GM23338 (cell line): Measurements from ENCODE around the gene LAMC3. TPM values are rescaled to one million over a fixed set of nuclear protein-coding genes. Genes with fewer than 3 reads are reported as not detected.

ENCODE experiments used
- ATAC-seq: fragments of 200-7000 bp; cut with Tn5 transposase; 3 replicates; pipeline ENCODE4 v1.9.1; 2020
- DNase-seq: peaks from one replicate; pipeline ENCODE4 v3.0.0-alpha.2; 2015; ENCODE audit warnings: low spot score
- H2AFZ ChIP-seq: fragments of 200-600 bp; sonication (generic); 2 replicates; pipeline ENCODE4 v1.8.0; 2016; ENCODE audit warnings: antibody characterized with exemption, mild to moderate bottlenecking, moderate library complexity
- H3F3A ChIP-seq: fragments of 200-600 bp; sonication (generic); replicated peaks from 2 replicates; pipeline ENCODE4 v1.8.0; 2017; ENCODE audit warnings: antibody characterized with exemption, mixed run types, low read depth
- H3K27ac ChIP-seq: fragments of 200-600 bp; sonication (generic); 2 replicates; pipeline ENCODE4 v1.6.1; 2016; ENCODE audit warnings: low read depth
- H3K27me3 ChIP-seq: fragments of 200-600 bp; sonication (generic); 2 replicates; pipeline ENCODE4 v1.8.0; 2016; ENCODE audit warnings: mild to moderate bottlenecking, mixed run types, moderate library complexity; ENCODE audit not compliant: insufficient read depth
- H3K36me3 ChIP-seq: fragments of 200-600 bp; sonication (generic); 2 replicates; pipeline ENCODE4 v1.8.0; 2016; ENCODE audit warnings: mild to moderate bottlenecking; ENCODE audit not compliant: insufficient read depth
- H3K4me1 ChIP-seq: fragments of 200-600 bp; sonication (generic); 2 replicates; pipeline ENCODE4 v1.8.0; 2016; ENCODE audit warnings: mild to moderate bottlenecking, moderate library complexity; ENCODE audit not compliant: insufficient read depth
- H3K4me2 ChIP-seq: fragments of 200-600 bp; sonication (generic); 2 replicates; pipeline ENCODE4 v1.7.1; 2017; ENCODE audit warnings: mixed run types
- H3K4me3 ChIP-seq: fragments of 200-600 bp; sonication (generic); 2 replicates; pipeline ENCODE4 v1.6.1; 2016; ENCODE audit warnings: mixed run types
- H3K79me2 ChIP-seq: fragments of 200-600 bp; sonication (generic); replicated peaks from 2 replicates; pipeline ENCODE4 v1.8.0; 2017; ENCODE audit warnings: mild to moderate bottlenecking; ENCODE audit not compliant: insufficient read depth
- H3K9me2 ChIP-seq: fragments of 200-600 bp; sonication (generic); 2 replicates; pipeline ENCODE4 v1.8.0; 2017; ENCODE audit not compliant: insufficient read depth
- H4K20me1 ChIP-seq: fragments of 200-600 bp; sonication (generic); replicated peaks from 2 replicates; pipeline ENCODE4 v1.8.0; 2017; ENCODE audit warnings: mild to moderate bottlenecking; ENCODE audit not compliant: insufficient read depth
- H3K27ac Mint-ChIP-seq: 2 replicates; pipeline ENCODE4 v1.8.0; 2020; ENCODE audit warnings: inconsistent platforms, mild to moderate bottlenecking, moderate library complexity, mixed read lengths
- H3K27me3 Mint-ChIP-seq: 3 replicates; pipeline ENCODE4 v1.8.0; 2022; ENCODE audit warnings: low read depth, mild to moderate bottlenecking, moderate library complexity, mixed read lengths, inconsistent platforms; ENCODE audit not compliant: insufficient read depth, poor library complexity
- H3K36me3 Mint-ChIP-seq: 3 replicates; pipeline ENCODE4 v1.8.0; 2021; ENCODE audit warnings: low read depth, mild to moderate bottlenecking, inconsistent platforms, moderate library complexity, mixed read lengths
- H3K4me1 Mint-ChIP-seq: 3 replicates; pipeline ENCODE4 v1.8.0; 2020; ENCODE audit warnings: mild to moderate bottlenecking, inconsistent platforms, mixed read lengths
- H3K4me3 Mint-ChIP-seq: 3 replicates; pipeline ENCODE4 v1.8.0; 2021; ENCODE audit warnings: moderate library complexity, mild to moderate bottlenecking, inconsistent platforms, mixed read lengths
- H3K9me3 Mint-ChIP-seq: 3 replicates; pipeline ENCODE4 v1.8.0; 2020; ENCODE audit warnings: moderate library complexity, mild to moderate bottlenecking, inconsistent platforms, mixed read lengths
- CREB1 ChIP-seq: fragments of 250-450 bp; sonication (Bioruptor Pico); IDR thresholded peaks from 2 replicates; pipeline ENCODE4 v1.5.0; 2020; ENCODE audit warnings: low read depth, mild to moderate bottlenecking, moderate library complexity
- CTCF ChIP-seq, 2 experiments: fragments of 200-600 bp in 1 of 2; sonication (generic) in 1 of 2; conservative IDR thresholded peaks; 2 replicates each; pipeline versions ENCODE4 v1.5.1 to v1.6.1; 2016 to 2017; ENCODE audit warnings: antibody characterized with exemption in 2 of 2, low read depth in 2 of 2, mild to moderate bottlenecking in 2 of 2, moderate library complexity in 1 of 2
- ETS1 ChIP-seq: IDR thresholded peaks from 2 replicates; pipeline ENCODE4 v1.6.1; 2016; ENCODE audit warnings: antibody characterized with exemption
- EZH2 ChIP-seq: fragments of 200-600 bp; sonication (generic); IDR thresholded peaks from one replicate; pipeline ENCODE4 v1.8.0; 2017; ENCODE audit warnings: antibody characterized with exemption, mild to moderate bottlenecking, low read depth; ENCODE audit not compliant: unreplicated experiment
- EZH2phosphoT487 ChIP-seq: fragments of 200-600 bp; sonication (generic); IDR thresholded peaks from one replicate; pipeline ENCODE4 v1.8.1; 2018; ENCODE audit warnings: antibody characterized with exemption; ENCODE audit not compliant: unreplicated experiment
- JUNB ChIP-seq: IDR thresholded peaks from one replicate; pipeline ENCODE4 v1.6.1; 2016; ENCODE audit warnings: antibody characterized with exemption; ENCODE audit not compliant: unreplicated experiment
- NANOG ChIP-seq: IDR thresholded peaks from 2 replicates; pipeline ENCODE4 v1.6.1; 2016; ENCODE audit warnings: antibody characterized with exemption, borderline replicate concordance
- POLR2AphosphoS5 ChIP-seq: IDR thresholded peaks from 2 replicates; pipeline ENCODE4 v1.6.1; 2016; ENCODE audit warnings: antibody characterized with exemption, low read depth
- REST ChIP-seq: IDR thresholded peaks from one replicate; pipeline ENCODE4 v1.6.1; 2018; ENCODE audit warnings: antibody characterized with exemption; ENCODE audit not compliant: unreplicated experiment
- STAT1 ChIP-seq: IDR thresholded peaks from one replicate; pipeline ENCODE4 v1.6.1; 2016; ENCODE audit warnings: antibody characterized with exemption; ENCODE audit not compliant: unreplicated experiment
- ZNF114 ChIP-seq: fragments of 250-450 bp; sonication (Bioruptor Pico); IDR thresholded peaks from 2 replicates; pipeline ENCODE4 v1.5.0; 2020; ENCODE audit warnings: mild to moderate bottlenecking, moderate library complexity
- ZNF331 ChIP-seq: fragments of 250-450 bp; sonication (Bioruptor Pico); IDR thresholded peaks from 2 replicates; pipeline ENCODE4 v1.5.0; 2020; ENCODE audit warnings: low read depth, mild to moderate bottlenecking, moderate library complexity
- ZNF462 ChIP-seq: fragments of 250-450 bp; sonication (Bioruptor Pico); IDR thresholded peaks from 2 replicates; pipeline ENCODE4 v1.5.0; 2020; ENCODE audit warnings: mild to moderate bottlenecking, moderate library complexity
- polyA plus RNA-seq: library from polyadenylated mRNA; unstranded; fragments of >200 nt; fragmentation: Nextera tagmentation; extraction: Ambion mirVana; gene quantifications from 2 replicates; pipeline ENCODE4 v1.2.1, GENCODE V29; 2016
- total RNA-seq: library from RNA; depleted of rRNA; stranded (reverse); fragments of >200 nt; shearing (Covaris generic); gene quantifications from 2 replicates; pipeline ENCODE4 v1.2.3, GENCODE V29; 2014

The LAMC3 gene
- total and polyA plus RNA-seq, 2 experiments from 2014 or later, result 9.0 to 27.4 TPM

GRCh38 chr9:131027048-131027871 is 18.3 kb downstream of the LAMC3 start:
- no peaks in the 10 kb centered on the region; the same call in 2 of the 3 replicates for H3K36me3 Mint-ChIP-seq
- no peak for DNase-seq
- H3K27ac ChIP-seq, result no peak overlapping the region

More at GRCh38 chr9:131027048-131027871, 18.3 kb downstream of the LAMC3 start:
- Histone ChIP-seq H3K9me2 (no peaks in the 10 kb centered on the region), H3K79me2 (no peaks in the 10 kb centered on the region), H3F3A (no peaks in the 10 kb centered on the region), H2AFZ (no peak overlapping the region), H3K36me3 (no peaks in the 10 kb centered on the region), H3K4me1 (no peaks in the 10 kb centered on the region; the same call in 1 of the 2 replicates), H3K4me2 (no peak overlapping the region), H3K4me3 (no peak overlapping the region), H3K27me3 (no peaks in the 10 kb centered on the region), H4K20me1 (no peaks in the 10 kb centered on the region)
- no peak overlapping the region for H3K27ac Mint-ChIP-seq
- H3K9me3 Mint-ChIP-seq, result no peaks in the 10 kb centered on the region
- ATAC-seq, result no peak
- H3K27me3 Mint-ChIP-seq, result peaks cover 7% of the 10 kb centered on the region
- H3K4me1 Mint-ChIP-seq, result peaks cover 7% of the 10 kb centered on the region
- no peak for TF ChIP-seq CREB1
- no peak for TF ChIP-seq REST
- TF ChIP-seq ZNF114 (CRISPR knock-in tag), result no peak
- TF ChIP-seq JUNB, result no peak
- TF ChIP-seq EZH2phosphoT487, result no peak
- TF ChIP-seq POLR2AphosphoS5, result no peak
- no peak for TF ChIP-seq ZNF462 (CRISPR knock-in tag)
- TF ChIP-seq CTCF (conservative IDR thresholded peaks at IDR 0.05; ENCODE audit: low read depth in 2 of 2), result no peak
- no peak for TF ChIP-seq STAT1
- no peak for TF ChIP-seq ETS1
- TF ChIP-seq EZH2, result no peak
- no peak for TF ChIP-seq NANOG
- no peak for TF ChIP-seq ZNF331 (CRISPR knock-in tag)
- H3K4me3 Mint-ChIP-seq, result no peak overlapping the region
